MM.1S (cell line): ENCODE measurements around the gene UST.

Experiments
- EZH2 ChIP-seq: fragments of 300-600 bp; sonication (generic); optimal IDR thresholded peaks from 2 replicates; pipeline ENCODE3; 2017; ENCODE audit warnings: low read depth, mild to moderate bottlenecking, antibody characterized with exemption, low read length, mixed read lengths
- EZH2phosphoT487 ChIP-seq: fragments of 300-600 bp; sonication (generic); IDR thresholded peaks from 2 replicates; pipeline ENCODE4 v1.6.1; 2018; ENCODE audit warnings: antibody characterized with exemption, low read length
- TF ChIP-seq, protein P1 (sequence below): fragments of 300-600 bp; sonication (generic); IDR thresholded peaks from 2 replicates; pipeline ENCODE4 v1.5.1; 2016; ENCODE audit warnings: antibody characterized with exemption, low read length, mixed read lengths

DNA sequence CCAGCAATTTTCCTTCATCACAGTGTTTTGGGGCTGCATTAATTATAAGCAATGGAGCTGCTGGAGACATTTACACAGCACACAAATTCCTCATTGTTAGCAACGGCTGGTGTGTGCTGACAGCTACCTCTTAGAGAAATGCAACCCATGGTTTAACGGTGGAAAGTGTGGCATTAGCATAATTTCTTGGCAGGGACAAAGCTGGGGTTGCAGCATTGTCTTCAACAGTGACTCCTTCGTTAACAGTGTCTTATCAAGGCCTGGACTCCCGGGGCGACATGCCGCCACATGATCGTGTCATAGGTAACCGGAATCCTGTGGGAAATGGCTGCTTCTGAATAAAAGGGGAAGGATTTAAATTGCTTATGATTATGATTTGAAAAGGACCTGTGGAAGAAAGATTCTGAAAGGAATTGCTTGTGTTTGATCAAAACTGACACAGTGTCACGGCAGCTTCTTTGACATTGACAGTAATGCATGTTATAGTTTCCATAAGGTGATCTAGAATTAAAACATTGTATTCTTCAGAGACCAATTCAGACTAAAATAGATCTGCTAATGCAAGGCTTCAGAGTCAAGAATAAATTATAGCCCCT lies 128.0 kb downstream of the UST start:
- TF ChIP-seq, protein P1, sequence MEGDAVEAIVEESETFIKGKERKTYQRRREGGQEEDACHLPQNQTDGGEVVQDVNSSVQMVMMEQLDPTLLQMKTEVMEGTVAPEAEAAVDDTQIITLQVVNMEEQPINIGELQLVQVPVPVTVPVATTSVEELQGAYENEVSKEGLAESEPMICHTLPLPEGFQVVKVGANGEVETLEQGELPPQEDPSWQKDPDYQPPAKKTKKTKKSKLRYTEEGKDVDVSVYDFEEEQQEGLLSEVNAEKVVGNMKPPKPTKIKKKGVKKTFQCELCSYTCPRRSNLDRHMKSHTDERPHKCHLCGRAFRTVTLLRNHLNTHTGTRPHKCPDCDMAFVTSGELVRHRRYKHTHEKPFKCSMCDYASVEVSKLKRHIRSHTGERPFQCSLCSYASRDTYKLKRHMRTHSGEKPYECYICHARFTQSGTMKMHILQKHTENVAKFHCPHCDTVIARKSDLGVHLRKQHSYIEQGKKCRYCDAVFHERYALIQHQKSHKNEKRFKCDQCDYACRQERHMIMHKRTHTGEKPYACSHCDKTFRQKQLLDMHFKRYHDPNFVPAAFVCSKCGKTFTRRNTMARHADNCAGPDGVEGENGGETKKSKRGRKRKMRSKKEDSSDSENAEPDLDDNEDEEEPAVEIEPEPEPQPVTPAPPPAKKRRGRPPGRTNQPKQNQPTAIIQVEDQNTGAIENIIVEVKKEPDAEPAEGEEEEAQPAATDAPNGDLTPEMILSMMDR, result no peak
- TF ChIP-seq EZH2phosphoT487, result no peak
- no peak for TF ChIP-seq EZH2
